Thoracic aorta (tissue), 2 donors: ENCODE measurements around the gene ATP1B1. TPM values are rescaled to one million over a fixed set of nuclear protein-coding genes. Genes with fewer than 3 reads are reported as not detected.

ENCODE experiments used
- ATAC-seq: fragments of 150-250 bp; one replicate; pipeline ENCODE4 v1.8.0; 2017; ENCODE audit warnings: low read depth; ENCODE audit not compliant: insufficient number of reproducible peaks, low FRiP score
- DNase-seq: peaks from one replicate; pipeline ENCODE4 v3.0.0-alpha.2; 2020; ENCODE audit warnings: low spot score
- H3K27ac ChIP-seq, 2 donors: fragments of 200-600 bp; sonication (generic); 1 replicate in 1 of 2; 2 replicates in 1 of 2; pipeline ENCODE4 v1.5.1; 2016; ENCODE audit warnings: mild to moderate bottlenecking in 2 of 2, moderate library complexity in 2 of 2
- H3K27me3 ChIP-seq: fragments of 200-600 bp; sonication (generic); replicated peaks from 2 replicates; pipeline ENCODE4 v1.6.0; 2016; ENCODE audit warnings: mild to moderate bottlenecking; ENCODE audit not compliant: insufficient read depth
- H3K36me3 ChIP-seq: fragments of 200-600 bp; sonication (generic); one replicate; pipeline ENCODE4 v1.5.1; 2016
- H3K4me1 ChIP-seq, 2 donors: fragments of 200-600 bp; sonication (generic); 1 replicate in 1 of 2; 2 replicates in 1 of 2; pipeline versions ENCODE4 v1.5.1 to v1.6.0; 2016; ENCODE audit warnings: low read depth in 2 of 2, mild to moderate bottlenecking in 1 of 2; ENCODE audit not compliant: control insufficient read depth in 1 of 2
- H3K4me3 ChIP-seq: fragments of 200-600 bp; sonication (generic); 2 replicates; pipeline ENCODE4 v1.5.1; 2016; ENCODE audit warnings: mild to moderate bottlenecking
- H3K9me3 ChIP-seq: fragments of 200-600 bp; sonication (generic); 2 replicates; pipeline ENCODE4 v1.5.1; 2016
- total RNA-seq, 2 donors: library from RNA; depleted of rRNA; stranded (reverse); fragments of >200 nt; gene quantifications; one replicate each; pipeline versions ENCODE4 v1.1.0 to v1.2.3, GENCODE V29; 2016
- TF ChIP-seq, protein P1 (sequence below): fragments of 200-600 bp; sonication (generic); IDR thresholded peaks from one replicate; pipeline ENCODE4 v1.5.1; 2019; ENCODE audit warnings: antibody characterized with exemption

The ATP1B1 gene
- total RNA-seq, 2 donors from 2014 or later = 19.4 to 33.9 TPM

GRCh38 chr1:169117014-169117413 is 10.5 kb downstream of the ATP1B1 start:
- no peak for ATAC-seq
- TF ChIP-seq, protein P1, sequence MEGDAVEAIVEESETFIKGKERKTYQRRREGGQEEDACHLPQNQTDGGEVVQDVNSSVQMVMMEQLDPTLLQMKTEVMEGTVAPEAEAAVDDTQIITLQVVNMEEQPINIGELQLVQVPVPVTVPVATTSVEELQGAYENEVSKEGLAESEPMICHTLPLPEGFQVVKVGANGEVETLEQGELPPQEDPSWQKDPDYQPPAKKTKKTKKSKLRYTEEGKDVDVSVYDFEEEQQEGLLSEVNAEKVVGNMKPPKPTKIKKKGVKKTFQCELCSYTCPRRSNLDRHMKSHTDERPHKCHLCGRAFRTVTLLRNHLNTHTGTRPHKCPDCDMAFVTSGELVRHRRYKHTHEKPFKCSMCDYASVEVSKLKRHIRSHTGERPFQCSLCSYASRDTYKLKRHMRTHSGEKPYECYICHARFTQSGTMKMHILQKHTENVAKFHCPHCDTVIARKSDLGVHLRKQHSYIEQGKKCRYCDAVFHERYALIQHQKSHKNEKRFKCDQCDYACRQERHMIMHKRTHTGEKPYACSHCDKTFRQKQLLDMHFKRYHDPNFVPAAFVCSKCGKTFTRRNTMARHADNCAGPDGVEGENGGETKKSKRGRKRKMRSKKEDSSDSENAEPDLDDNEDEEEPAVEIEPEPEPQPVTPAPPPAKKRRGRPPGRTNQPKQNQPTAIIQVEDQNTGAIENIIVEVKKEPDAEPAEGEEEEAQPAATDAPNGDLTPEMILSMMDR = no peak
- H3K27ac ChIP-seq = no peak overlapping the region
- H3K36me3 ChIP-seq = no peaks in the 10 kb centered on the region
- no peaks in the 10 kb centered on the region for H3K27me3 ChIP-seq
- H3K9me3 ChIP-seq = no peaks in the 10 kb centered on the region
- no peak for DNase-seq
- H3K4me1 ChIP-seq = peaks cover 8 to 11% of the 10 kb centered on the region in 2 donors
- H3K4me3 ChIP-seq = no peak overlapping the region

DNA sequence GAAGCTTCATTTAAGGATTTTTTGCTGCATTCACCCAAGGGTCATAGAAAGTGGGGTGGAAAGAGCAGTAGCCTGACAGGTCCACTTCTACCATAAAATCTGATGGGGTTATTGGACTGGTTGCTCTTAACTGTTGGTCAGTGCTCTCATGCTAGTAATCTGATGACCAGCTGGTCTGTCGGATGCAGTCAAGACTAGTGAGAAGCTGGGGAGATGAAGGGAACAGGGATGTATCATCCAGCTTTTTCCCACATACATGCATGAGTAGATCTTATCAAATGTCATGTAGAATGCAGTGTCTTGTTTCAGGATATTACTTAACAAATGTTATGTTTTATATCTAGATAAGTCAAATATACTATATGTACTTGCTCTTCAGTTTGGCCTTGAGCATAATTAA is 11.1 kb downstream of the ATP1B1 start:
- no peak overlapping the region for H3K4me3 ChIP-seq
- H3K36me3 ChIP-seq = no peaks in the 10 kb centered on the region
- ATAC-seq (no peak), DNase-seq (no peak)
- peaks cover 8 to 11% of the 10 kb centered on the region in 2 donors for H3K4me1 ChIP-seq
- no peaks in the 10 kb centered on the region for H3K27me3 ChIP-seq
- no peak overlapping the region for H3K27ac ChIP-seq
- TF ChIP-seq, protein P1 = no peak
- no peaks in the 10 kb centered on the region for H3K9me3 ChIP-seq

GRCh38 chr1:169118227-169118626 is 11.7 kb downstream of the ATP1B1 start:
- TF ChIP-seq, protein P1 = no peak
- H3K4me1 ChIP-seq = peaks cover 6 to 7% of the 10 kb centered on the region in 2 donors

DNA sequence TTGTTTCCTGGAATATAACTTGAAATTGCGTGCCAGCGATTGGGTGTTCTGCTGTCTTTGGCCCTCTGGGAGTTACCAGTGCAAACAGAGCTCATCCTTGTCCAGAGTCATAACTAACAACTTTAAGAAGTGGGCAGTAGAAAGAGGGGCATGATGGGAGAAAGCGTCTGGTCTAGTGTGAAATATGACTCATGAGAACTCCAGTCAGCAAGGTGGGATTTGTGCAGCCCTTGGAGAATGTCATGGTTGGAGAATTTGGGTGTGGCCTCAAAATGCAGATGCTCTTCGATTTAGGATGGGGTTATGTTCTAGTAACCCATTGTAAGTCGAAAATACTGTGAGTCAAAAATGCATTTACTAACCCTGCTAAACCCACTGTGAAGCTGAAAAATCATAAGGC is 12.9 kb downstream of the ATP1B1 start:
- no peaks in the 10 kb centered on the region for H3K4me1 ChIP-seq
- H3K36me3 ChIP-seq = no peaks in the 10 kb centered on the region
- DNase-seq (no peak), ATAC-seq (no peak)
- H3K4me3 ChIP-seq = no peak overlapping the region
- TF ChIP-seq, protein P1 = no peak
- H3K27ac ChIP-seq = no peak overlapping the region
- H3K9me3 ChIP-seq = no peaks in the 10 kb centered on the region
- no peaks in the 10 kb centered on the region for H3K27me3 ChIP-seq

More at GRCh38 chr1:169118227-169118626, 11.7 kb downstream of the ATP1B1 start:
- H3K36me3 ChIP-seq = no peaks in the 10 kb centered on the region
- H3K27ac ChIP-seq = no peak overlapping the region
- ATAC-seq (no peak), DNase-seq (no peak)
- no peak overlapping the region for H3K4me3 ChIP-seq
- no peaks in the 10 kb centered on the region for H3K27me3 ChIP-seq
- no peaks in the 10 kb centered on the region for H3K9me3 ChIP-seq

GRCh38 chr1:169120066-169120465 is 13.6 kb downstream of the ATP1B1 start:
- Histone ChIP-seq H3K36me3 (no peaks in the 10 kb centered on the region), H3K4me3 (no peak overlapping the region), H3K9me3 (no peaks in the 10 kb centered on the region), H3K27me3 (no peaks in the 10 kb centered on the region), H3K27ac (no peak overlapping the region), H3K4me1 (no peaks in the 10 kb centered on the region)
- TF ChIP-seq, protein P1 = no peak
- no peak for DNase-seq
- ATAC-seq = no peak
